GM21825 (cell line): ENCODE results near the gene OGFOD3.

ENCODE experiments used
- ATAC-seq: cut with Tn5 transposase; IDR thresholded peaks from one replicate; pipeline ENCODE4 v1.9.1; 2021; ENCODE audit warnings: mild to moderate bottlenecking, moderate library complexity; ENCODE audit not compliant: unreplicated experiment

OGFOD3 gene

DNA sequence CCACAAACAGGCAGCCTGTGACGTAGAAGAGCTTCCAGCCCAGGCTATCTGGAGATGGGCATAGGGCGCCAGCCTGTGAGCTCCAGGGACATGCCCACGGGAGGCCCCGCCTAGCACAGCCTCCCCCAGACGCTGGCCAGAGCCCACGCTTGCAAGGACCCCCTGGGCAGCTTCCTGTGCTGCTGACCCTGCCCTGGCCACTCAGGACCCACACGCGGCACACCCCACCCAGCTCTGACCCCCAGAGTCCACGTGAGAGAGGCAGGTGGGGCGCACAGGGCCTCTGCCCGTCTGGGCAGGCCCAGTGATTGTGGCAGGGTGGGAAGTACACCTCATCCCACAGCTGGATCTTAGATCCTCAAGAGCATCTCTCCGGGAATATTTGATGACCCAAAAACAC is 28.3 kb upstream of the OGFOD3 start:
- no peak for ATAC-seq

- ATAC-seq = no peak
These were observed 27.7 kb upstream of the OGFOD3 start for GRCh38 chr17:82446124-82446523.

- ATAC-seq = no peak
These were observed 27.2 kb upstream of the OGFOD3 start for GRCh38 chr17:82445542-82445941.

- no peak for ATAC-seq
These were observed 26.6 kb upstream of the OGFOD3 start for GRCh38 chr17:82444941-82445521.

- no peak for ATAC-seq
These were observed 26.0 kb upstream of the OGFOD3 start for GRCh38 chr17:82444284-82444893.

DNA sequence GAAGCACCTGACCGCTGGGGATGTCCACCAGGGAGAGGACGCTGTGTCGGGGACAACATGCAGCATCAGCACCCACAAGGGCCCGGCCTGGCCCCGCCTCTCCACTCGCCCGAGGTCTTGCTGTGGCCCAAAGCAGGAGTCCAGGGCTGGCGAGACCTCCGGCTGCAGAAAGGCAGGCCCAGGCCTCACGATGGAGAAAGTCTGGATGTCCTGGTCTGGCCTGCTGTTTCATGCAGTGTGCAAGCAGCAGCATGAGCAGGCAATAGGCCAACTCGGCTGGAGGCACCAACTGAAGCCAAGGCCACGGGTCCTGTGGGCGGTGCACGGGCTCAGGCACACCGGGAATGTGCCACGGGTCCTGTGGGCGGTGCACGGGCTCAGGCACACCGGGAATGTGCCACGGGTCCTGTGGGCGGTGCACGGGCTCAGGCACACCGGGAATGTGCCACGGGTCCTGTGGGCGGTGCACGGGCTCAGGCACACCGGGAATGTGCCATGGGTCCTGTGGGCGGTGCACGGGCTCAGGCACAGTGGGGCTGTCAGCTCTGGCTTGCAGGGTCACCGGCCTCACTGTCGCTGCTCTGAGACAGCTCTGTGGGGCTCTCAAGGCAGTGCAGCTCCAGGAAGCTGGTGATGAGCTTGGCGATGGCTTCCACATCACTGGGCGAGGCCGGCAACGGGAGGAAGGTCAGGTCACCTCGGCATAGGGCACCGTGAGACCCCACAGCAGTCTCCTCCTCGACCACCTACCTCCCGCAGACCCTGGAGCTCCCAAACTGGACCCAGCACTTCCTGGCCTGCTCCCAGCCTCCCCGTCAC is 25.3 kb upstream of the OGFOD3 start:
- no peak for ATAC-seq

- ATAC-seq = no peak
These were observed 24.5 kb upstream of the OGFOD3 start for GRCh38 chr17:82442643-82443464.

- ATAC-seq = no peak
These were observed 23.5 kb upstream of the OGFOD3 start for GRCh38 chr17:82441691-82442487.

DNA sequence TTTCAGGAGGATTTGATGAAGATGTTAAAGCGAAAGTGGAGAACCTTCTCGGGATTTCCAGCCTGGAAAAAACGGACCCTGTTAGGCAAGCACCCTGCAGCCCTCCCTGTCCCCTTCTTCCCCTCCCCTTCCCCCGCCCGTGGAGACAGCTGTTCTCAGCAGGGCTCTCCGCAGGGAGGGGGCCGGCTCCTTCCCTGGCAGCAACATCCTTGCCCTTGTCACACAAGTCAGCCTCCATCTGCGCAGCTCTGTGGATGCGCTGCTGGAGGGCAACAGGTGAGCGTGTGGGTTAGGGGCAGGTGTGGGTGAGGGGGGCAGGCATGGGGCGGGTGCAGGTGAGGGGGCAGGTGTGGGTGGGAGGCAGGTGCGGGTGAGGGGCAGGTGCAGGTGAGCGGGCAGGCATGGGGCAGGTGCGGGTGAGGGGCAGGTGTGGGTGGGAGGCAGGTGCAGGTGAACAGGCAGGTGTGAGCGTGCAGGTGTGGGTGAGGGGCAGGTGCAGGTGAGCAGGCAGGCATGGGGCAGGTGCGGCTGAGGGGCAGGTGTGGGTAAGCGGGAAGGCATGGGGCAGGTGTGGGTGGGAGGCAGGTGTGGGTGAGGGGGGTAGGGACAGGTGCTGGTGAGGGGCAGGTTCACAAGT is 22.7 kb upstream of the OGFOD3 start:
- no peak for ATAC-seq

GRCh38 chr17:82440469-82440981 is 22.1 kb upstream of the OGFOD3 start:
- ATAC-seq = no peak

- ATAC-seq = no peak
These were observed 21.5 kb upstream of the OGFOD3 start for GRCh38 chr17:82439829-82440365.

- ATAC-seq = no peak
These were observed 20.9 kb upstream of the OGFOD3 start for GRCh38 chr17:82439194-82439828.

- ATAC-seq = no peak
These were observed 20.2 kb upstream of the OGFOD3 start for GRCh38 chr17:82438401-82439193.

- no peak for ATAC-seq
These were observed 18.9 kb upstream of the OGFOD3 start for GRCh38 chr17:82437325-82437668.

GRCh38 chr17:82436601-82437324 is 18.4 kb upstream of the OGFOD3 start:
- no peak for ATAC-seq

- ATAC-seq = no peak
These were observed 17.5 kb upstream of the OGFOD3 start for GRCh38 chr17:82435601-82436583.

DNA sequence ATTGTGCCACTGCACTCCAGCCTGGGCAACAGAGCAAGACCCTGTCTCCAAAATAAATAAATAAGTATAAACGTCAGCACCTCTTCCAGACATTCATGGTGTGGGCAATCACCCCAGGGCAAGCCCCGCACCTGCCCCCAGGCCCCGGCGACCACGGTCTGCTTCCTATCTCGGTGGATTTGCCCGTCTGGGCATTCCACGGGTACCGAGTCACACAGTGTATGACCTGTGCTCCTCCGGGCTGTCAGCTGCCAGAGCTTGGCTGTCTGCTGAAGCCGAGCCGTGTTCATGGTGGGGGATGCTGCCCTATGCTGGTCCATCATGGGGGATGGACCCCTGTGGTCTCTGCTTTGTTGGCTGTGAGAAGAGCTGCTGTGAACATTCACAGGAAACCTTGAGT is 16.7 kb upstream of the OGFOD3 start:
- no peak for ATAC-seq
